Hematopoietic multipotent progenitor cell treated with erythropoietin and hydrocortisone succinate and interleukin-3 and kit ligand, for 17 days (in vitro differentiated cells): ENCODE measurements around the gene UEVLD.
"Not testable (repeated sequence)": the region's sequence is repeated elsewhere in the genome, so short reads cannot be mapped to it uniquely, and the experiment has no call there.

Experiments
- DNase-seq: peaks from one replicate; pipeline ENCODE4 v3.0.0-alpha.2; 2015; ENCODE audit warnings: low spot score

Gene UEVLD

DNA sequence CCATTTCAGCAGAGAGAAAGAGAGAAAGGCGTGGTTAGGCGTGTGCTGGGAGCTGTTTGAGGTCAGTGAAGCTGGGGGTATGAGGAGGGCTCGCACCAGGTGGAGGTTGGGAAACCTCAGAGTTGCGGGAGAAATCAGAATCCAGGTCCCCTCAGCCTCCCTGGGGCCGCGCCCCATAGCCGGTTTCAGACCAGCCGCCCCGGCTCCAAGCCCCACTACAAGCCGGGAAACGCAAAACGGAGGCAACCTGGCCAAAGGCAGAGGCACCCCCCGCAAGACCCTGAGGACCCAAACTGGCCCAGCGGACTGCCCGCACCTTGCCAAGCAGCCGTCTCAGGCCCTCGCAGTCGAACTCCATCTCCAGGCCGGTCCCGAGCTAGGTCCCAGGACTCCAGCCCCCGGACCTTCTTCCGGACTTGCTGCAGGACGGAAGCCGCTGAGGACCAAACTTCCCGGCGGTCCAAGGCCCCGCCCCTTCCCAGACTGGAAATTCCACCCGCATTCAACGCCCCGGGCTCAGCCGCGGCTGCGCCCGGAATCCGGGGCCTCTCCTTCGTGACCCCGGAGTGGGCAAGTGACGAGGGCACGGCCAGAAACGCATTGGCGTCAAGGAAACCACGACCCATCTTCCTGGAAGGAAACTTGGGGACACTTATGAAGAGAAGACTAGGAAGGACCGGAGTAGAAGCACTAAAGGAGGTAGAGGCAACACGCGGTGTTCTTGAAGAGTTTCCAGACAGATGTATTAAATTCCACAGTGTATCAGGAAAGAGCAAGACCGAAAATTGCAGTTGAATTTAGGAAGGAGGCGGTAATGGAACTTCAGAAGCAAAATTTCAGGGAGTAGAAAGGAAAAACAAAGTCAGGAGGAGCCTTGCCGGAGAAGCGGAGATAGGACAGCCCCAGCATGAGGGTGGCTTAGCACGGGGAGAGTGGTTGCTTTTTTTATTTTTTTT is at the start of gene UEVLD:
Gene UEVLD (minus strand): TSS at position 438 of the 956 bp plus-strand sequence. CDS start 80 bp downstream, at position 358.
- DNase-seq, result peak; percentile 66

DNA sequence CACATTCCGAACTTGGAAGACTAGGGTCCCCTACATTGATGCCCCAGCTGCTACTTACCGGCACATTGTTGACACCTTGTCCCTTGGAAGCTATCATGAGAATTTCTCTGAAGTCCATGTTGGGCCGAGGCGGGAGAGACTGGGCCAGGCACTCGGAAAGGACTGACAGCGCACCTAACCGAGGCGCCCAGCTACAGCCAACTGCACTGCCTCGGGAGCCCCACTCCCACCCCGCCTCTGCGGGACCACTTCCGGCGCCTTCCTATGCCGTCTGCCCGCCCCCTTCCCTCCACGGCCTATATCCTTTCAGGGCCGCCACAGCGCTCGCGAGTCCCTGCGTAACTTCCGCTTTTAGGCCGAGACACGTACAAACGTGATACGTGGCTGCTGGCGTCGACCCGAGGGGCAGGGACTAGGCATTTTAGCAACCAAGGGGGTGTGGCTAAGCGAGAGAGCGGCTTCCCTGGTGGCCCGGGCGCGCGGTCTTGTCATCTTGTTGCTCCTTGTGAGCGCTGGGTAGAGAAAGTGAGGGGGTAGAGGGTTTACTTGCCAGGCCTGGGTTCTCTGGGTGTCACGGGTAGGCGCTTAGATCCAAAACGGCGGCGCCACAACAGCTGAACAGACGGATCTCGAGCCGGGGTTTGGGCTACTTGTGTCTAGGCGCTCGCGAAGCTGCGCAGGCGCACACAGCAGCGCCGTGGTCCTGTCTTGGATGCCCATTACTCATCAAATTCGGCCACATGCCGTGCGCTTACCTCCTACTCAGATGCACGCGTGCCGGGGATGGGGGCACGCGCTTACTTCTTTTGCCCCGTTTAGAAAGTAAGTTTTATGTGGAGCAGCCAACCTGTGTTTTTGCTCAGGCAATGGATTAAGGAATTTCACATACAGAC is 45.9 kb upstream of the UEVLD start, which contains the start of gene SPTY2D1:
Gene SPTY2D1 (minus strand): TSS at position 203 of the 893 bp plus-strand sequence. CDS start 85 bp downstream, at position 118.
- DNase-seq, result peak; percentile 98

DNA sequence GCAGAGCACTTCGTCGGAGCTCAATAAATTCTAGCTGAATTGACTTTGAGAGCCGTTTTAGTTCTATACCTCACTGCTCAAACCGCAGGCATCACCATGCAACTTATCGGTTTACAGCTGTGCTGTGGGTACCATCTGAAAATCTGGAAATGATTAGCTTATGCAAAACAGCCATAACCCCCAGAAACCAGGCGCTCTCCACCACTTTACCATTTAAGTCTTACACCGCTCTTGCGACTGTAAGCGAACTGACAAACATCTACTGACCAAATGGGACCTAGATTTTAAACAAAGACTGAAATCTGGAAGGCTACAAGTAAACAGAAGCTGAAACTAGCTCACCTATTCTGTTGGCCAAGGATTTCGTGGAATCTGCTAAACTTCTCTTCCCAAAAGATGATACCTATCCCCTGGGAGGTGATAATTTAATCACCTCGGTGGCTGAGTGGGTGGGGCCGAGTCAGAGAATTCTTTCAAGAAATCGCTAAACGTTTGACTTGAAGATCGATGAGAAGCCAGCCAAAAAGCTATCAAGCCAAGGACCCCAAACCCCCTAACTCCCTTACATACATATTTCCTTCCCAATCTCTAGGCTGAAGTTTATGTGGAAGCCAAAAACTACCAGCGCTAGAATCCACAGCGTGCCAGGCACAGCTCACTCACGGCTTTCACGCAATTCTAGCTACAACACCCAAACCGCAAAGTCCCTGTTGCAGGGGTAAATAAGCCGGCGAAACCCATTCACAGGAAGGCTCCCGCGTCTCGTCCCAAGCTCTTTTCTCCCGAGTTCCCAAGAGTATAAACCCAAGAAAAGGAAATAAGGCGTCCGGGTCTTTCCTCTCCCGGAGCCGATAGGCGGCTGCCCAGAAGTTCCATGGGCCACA is 45.0 kb upstream of the UEVLD start:
- peak; percentile 27 for DNase-seq

DNA sequence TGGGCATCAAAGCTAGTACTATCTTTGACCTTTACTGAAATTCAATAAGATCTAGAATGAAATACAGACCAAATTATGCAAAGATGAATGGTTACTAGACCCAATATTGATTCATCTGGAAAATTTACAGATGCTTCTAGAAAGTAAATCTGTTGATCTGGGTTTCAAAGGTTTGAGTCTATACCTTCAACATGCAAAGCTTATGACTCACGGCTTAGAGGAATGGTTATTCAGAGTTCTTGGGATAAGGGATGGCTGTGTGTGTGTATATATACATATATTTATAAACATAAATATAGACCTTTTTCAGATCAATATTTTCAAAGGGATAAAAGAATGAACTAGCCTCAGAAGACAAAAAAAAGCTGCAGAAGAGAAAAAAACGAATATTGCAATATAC is 44.3 kb upstream of the UEVLD start:
- no peak for DNase-seq

DNA sequence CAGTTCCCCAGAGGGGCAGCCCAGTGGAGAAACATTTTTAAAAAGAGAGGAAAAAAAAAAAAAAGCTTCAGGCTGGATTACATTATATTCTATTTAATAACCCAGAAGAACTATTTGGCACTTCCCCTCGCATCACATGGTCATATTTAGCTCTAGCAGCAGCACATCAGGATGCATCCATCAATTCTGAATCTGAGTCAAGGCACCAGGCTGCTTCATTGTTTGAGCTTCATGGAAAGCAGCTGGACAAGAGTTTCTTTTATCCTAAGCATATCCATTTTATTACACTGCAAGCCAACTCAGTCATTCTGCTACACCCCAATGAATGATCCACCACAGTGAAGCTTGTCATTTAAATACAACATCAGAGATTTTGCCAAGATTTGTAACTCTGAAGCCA is 35.6 kb upstream of the UEVLD start:
- no peak for DNase-seq

DNA sequence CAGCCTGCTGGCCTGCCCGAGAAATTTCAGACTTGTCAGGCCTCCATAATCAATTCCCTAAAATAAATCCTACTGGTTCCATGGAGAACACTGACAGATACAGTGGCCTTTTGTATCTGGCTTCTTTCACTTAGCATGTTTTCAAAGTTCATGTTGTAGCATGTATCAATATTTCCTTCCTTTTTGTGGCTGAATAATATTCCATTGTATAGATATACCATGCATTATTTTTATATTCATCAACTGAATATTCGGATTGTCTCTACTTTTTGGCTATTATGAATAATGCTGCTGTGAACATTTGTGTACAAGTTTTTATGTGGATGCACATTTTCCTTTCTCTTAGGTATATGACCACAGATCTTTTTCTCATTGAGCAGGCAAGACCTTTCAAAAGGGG is 35.2 kb upstream of the UEVLD start:
- DNase-seq, result no peak

DNA sequence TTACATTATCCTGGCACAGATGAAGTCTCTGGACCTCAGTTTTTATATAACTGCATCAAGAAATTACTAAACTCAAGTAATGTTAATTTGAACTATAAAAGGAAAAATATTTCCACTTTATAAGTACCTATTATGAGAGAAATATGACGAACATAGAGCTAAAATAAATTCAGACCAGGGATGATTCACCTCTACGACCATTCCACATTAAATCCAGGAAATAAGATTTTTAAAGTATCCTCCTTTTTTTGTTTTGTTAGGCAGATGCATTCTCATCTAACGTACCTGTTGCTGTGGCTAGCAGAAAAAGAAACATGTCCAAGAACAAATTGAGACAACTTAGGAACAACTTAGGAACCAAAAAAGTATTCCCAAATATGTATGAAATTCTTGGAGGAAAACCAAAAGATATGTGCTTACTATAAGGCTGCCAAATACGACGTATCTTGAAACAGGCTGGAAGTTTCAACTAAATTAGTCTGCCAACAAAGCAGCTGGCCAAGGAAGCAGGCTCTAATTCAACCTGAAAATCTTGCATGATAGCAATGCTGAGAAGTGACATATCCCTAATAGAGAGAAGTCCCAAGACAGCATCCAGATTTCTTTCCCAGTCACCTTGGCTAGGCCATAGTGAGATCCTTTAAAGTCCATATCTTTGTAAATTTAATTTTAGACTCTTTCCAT is 29.9 kb upstream of the UEVLD start:
- DNase-seq, result no peak

DNA sequence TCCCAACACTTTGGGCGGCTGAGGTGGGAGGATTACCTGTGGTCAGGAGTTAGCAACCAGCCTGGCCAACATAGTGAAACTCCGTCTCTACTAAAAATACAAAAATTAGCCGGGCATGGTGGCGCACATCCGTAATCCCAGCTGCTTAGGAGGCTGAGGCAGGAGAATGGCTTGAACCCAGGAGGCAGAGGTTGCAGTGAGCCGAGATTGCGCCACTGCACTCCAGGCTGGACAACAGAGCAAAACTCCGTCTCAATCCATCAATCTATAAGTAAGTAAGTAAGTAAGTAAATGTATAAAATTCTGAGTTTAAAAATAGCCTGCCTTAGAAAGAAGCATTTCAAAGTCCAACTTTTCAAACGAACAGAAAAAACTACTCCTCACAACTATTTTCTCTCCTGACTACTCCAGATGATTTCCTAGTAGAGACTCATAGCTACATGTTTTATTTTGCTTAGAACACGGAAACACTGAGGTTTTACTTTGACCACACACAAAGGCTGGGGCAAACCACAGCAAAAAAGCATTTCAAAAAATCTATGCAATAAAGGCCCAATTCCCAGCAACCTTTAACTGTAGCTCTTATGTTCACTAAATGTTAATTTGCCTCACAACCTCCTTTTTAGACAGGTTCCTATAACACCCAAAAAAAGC is 29.3 kb upstream of the UEVLD start:
- DNase-seq, result no peak

DNA sequence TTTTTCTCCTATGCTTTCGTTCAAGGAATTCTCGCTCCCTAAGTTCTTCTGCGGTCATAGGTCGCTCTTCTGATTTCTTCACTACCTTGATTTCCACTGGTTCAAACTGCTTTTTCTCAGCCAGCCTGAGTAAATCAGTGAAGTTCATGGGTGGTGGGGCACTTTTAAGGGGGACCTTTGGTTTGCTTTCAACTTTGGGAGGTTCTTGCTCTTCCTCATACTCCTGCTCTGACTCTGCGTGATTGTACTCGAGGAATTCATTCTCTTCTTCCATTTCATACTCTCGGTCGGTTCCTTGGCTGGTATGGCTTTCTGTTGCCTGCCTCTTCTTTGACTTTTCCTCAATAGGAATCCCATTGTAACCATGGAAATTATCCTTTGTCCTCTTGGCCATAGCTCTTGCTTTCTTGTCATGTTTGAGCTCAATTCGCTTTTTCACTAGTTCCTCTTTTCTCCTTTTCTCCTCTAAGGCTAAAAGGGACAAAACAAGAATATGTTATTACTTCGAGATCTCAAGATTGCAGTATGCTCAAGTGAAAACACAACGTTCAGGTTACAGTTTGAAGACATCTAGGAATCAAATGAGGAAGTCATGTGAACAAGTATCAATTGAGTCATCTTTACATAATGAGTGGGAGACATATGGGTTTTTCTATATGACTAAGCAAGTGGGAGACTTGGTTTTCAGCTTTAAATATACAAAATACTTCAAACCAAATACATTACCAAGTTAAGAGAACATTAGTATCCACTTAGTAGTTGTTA is 27.3 kb upstream of the UEVLD start:
- no peak for DNase-seq

DNA sequence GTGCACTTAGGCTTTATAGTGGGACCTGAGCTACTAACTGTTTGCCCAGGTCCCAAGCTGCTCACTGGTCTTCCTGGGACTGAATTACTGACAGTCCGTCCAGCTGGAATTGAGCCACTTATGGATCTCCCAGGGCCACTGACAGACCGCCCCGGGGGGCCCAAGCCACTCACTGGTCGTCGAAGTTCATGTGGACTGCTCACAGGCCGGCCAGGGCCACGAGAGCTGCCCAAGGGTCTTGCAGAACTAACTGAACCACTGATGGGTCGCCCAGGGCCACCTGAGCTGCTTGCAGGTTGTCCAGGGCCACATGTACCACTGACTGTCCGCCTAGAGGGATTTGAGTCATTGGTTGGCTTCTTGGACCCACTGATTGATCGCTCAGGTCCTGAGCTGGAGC is 26.1 kb upstream of the UEVLD start:
- no peak for DNase-seq

DNA sequence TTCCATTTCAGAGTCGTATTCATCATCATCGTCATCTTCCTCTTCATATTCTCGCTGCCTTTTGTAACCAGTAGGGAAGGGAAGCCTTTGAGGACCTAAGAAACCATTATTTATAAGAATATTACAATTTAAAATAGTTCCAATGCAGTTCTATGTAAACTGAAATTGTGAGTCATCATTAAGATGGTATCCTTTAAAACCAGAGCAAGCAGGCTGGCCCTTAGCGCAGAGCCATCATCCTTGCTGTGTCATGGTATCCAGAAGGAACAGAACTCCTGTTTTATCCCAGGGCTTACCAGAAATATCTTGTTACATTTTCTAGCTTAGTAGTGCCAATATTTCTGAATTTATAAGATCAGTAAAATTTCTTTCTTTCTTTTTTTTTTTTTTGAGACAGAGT is 23.9 kb upstream of the UEVLD start:
- no peak for DNase-seq

DNA sequence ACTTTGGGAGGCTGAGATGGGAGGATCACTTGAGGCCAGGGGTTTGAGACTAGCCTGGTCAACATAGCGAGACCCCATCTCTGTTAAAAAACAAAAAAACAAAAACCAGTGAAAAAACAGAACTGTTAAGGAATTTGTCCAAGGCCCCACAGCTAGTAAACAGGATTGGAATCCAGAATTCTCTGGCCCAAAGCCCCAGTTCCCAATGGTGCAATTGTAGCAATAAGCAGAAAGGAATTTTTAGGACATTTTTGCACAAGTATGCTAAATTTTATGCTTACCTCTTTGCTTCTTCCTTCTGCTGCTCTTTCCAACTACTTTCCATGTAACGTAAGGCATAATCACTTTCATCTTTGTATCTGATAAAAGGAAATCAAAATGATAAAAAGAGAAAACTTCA is 22.7 kb upstream of the UEVLD start:
- no peak for DNase-seq

DNA sequence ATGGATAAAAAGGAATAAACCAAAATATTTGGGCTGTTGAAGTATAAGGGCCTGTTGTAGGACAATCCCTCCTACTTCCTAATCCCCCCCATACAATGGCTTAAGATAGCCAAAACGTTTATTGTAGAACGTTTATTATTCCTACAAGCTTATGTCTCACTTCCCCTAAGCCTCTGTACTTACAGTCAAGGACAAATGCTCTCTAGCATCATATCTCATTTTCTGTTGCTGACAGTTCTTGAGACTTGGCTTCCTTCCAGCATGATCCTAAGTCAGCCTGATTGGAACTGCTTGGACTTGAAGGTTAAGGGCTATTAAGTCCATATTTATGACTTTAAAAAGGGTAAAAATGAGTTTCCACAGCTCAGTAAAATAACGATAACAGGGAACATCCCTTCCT is 19.8 kb upstream of the UEVLD start:
- DNase-seq, result no peak

DNA sequence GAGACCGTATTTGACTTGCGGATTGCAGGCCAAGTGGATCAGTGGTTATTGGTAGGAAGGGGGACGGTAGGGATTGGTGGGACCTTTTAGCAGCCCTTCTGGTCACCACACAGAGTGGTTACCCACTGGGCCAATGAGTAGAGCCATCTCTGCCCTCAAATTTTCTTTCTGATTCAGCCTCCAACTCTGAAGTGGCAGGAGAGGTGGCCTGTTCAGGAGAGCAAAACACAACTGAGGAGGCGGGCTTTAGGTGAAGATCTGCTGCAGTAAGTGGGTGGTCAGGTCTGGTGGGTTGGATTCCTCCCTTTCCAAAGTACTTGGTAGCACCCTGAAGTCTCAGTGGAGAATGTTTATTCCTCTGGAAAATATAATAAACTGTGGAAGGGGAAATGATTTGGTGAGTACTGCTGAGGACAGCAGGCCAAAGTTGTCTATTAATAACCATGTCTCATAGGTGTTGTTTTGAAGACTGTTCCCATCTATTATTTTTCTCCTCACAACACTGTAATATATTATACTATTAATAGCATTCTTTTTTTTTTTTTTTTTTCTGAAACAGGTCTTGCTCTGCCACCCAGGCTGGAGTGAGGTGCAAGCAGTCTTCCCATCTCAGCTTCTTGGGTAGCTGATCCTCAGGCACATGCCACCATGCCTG is 12.5 kb upstream of the UEVLD start:
- DNase-seq, result no peak

DNA sequence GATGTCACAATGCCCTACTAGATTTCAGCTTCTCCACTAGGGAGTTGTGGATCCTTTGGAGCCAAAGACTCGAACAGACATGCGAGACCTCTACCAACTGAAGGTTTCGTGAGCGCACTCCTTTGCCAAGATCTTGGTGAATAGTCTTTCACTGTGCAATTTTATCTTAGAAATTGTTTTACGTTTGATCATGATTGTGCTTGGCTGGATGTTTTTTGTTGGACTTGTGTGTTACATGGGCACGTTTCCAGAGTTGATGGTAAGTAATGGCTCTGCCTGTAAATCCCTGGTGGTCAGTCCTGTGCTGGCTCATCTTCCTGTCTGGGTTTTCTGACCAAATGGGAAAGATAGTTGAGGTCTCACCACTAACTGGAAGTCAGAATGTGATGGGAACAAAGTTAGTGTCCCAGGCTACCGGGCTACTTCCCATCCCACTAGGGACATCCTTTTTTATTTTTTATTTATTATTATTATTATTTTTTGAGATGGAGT is 11.3 kb upstream of the UEVLD start, which contains the start of gene MISFA:
Gene MISFA (plus strand): TSS at position 51 of the 492 bp plus-strand sequence. CDS start 140 bp downstream, at position 191.
- DNase-seq, result no peak

DNA sequence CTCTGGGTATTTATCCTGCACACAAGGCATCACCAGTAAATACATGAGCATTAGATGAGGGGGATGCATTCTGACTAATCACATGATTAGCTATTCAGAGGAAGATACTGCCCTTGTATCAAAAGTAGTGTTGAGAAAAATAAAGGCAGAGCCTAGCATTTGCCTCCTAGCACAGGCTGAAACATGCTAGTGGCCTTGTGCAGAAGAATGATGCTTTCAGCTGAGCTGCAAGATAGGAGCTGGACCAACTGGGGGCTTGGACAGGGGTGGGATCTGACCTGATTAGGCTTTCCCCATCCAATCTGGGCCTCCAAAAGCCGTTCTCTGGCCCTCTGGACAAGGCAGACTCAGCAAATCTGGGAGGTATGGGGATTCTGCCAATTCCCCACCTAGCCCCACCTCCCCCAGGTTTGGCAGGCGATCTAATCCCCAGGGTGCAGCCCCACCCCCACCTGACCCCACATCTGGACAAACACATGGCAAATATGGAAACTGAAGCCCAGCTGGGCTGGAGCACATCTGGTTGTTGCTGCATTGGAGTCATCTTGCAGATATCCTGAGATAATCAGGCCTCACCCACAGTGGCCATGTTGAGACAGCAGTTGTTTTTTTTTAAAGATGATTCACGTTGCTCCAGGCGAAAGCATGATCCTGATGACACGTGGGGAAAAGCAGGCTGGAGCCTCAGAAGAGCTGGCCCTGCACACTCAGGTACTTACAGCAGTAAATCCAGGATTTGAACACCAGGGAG is 6.6 kb upstream of the UEVLD start:
- no peak for DNase-seq

DNA sequence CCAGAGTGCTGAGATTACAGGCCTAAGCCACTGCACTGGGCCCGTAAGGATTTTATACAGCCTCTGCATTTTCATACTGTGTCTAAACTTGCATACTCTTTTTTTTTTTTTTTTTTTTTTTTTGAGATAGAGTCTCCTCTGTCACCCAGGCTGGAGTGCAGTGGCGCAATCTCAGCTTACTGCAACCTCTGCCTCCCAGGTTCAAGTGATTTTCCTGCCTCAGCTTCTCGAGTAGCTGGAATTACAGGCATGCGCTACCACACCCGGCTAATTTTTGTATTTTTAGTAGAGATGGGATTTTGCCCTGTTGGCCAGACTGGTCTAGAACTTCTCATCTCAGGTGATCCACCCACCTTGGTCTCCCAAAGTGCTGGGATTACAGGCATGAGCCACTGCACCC is 5.6 kb upstream of the UEVLD start:
- DNase-seq, result not testable (repeated sequence)

DNA sequence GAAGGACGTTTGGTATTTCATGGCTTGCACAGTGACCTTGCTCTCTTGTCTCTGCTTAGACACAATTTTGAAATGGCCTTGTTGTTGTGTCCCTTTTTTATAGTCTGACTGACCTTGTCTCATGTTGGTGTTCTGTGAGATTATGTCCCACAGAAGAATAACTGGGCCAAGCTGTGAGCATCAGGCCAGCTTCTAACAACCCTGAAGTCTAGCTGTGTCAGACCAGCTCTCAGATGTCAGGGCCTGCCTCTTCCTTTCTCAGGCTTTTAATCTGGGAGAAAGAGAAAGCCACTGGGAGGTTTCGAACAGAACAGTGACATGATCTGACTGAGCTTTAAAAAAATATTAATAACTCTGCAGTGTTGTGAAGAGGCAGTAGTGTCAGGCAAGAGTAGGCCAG is 2.0 kb upstream of the UEVLD start:
- DNase-seq, result no peak
